ENCODE results near the gene RABGGTB.

DNA sequence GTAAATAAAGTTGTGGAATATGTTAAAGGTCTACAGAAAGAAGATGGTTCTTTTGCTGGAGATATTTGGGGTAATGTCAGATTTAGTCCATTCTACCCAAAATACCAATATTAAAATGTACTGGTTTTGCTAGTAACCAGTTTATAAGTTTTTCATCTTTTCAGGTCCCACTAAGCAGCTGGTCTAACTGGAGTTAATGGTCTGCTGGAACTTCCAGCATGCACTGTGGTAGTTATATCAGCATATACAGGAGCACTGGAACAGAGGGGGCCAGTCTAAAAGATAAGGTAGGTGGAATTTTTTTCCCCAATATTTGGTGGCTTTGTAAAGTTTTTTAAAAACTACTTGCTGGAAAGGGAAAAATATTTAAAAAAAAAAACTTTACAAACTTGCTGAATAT is 3.9 kb downstream of the RABGGTB start:
- no peak for TF ChIP-seq CTCF (IDR thresholded peaks at IDR 0.05)
- no peak for TF ChIP-seq POLR2A (IDR thresholded peaks at IDR 0.05)

Data from uterus (tissue), 2 donors.